Hepatocyte (in vitro differentiated cells): ENCODE data around the gene APRT. TPM values are rescaled to one million over a fixed set of nuclear protein-coding genes. Genes with fewer than 3 reads are reported as not detected.

Experiments
- DNase-seq: peaks from one replicate; pipeline ENCODE4 v3.0.0-alpha.2; 2016; ENCODE audit warnings: low spot score
- H2AFZ ChIP-seq: fragments of 200-600 bp; sonication (generic); 2 replicates; pipeline ENCODE4 v1.6.0; 2016; ENCODE audit warnings: antibody characterized with exemption, mild to moderate bottlenecking
- H3K27ac ChIP-seq: fragments of 200-600 bp; sonication (generic); 2 replicates; pipeline ENCODE4 v1.5.1; 2016; ENCODE audit warnings: mild to moderate bottlenecking
- H3K27me3 ChIP-seq: fragments of 200-600 bp; sonication (generic); 2 replicates; pipeline ENCODE4 v1.6.1; 2016
- H3K36me3 ChIP-seq: fragments of 200-600 bp; sonication (generic); replicated peaks from 2 replicates; pipeline ENCODE4 v1.5.1; 2016; ENCODE audit warnings: low read depth; ENCODE audit not compliant: insufficient read depth
- H3K4me1 ChIP-seq: fragments of 200-600 bp; sonication (generic); 2 replicates; pipeline ENCODE4 v1.5.1; 2016; ENCODE audit warnings: mild to moderate bottlenecking, moderate library complexity; ENCODE audit not compliant: insufficient read depth
- H3K4me2 ChIP-seq: fragments of 200-600 bp; sonication (generic); 2 replicates; pipeline ENCODE4 v1.6.0; 2016
- H3K4me3 ChIP-seq: fragments of 200-600 bp; sonication (generic); 2 replicates; pipeline ENCODE4 v1.5.1; 2016; ENCODE audit warnings: mild to moderate bottlenecking
- H3K79me2 ChIP-seq: fragments of 200-600 bp; sonication (generic); 2 replicates; pipeline ENCODE4 v1.6.0; 2017; ENCODE audit warnings: mild to moderate bottlenecking
- H3K9me2 ChIP-seq: fragments of 200-600 bp; sonication (generic); replicated peaks from 2 replicates; pipeline ENCODE4 v1.6.0; 2017; ENCODE audit warnings: mild to moderate bottlenecking; ENCODE audit not compliant: insufficient read depth
- H3K9me3 ChIP-seq: fragments of 200-600 bp; sonication (generic); 2 replicates; pipeline ENCODE4 v1.5.1; 2016; ENCODE audit warnings: low read depth, mild to moderate bottlenecking
- H4K20me1 ChIP-seq: fragments of 200-600 bp; sonication (generic); 2 replicates; pipeline ENCODE4 v1.6.0; 2016; ENCODE audit warnings: mild to moderate bottlenecking; ENCODE audit not compliant: insufficient read depth, poor library complexity, severe bottlenecking
- CTCF ChIP-seq: fragments of 200-600 bp; sonication (generic); IDR thresholded peaks from 2 replicates; pipeline ENCODE4 v1.5.1; 2016; ENCODE audit warnings: antibody characterized with exemption, mild to moderate bottlenecking; ENCODE audit not compliant: poor library complexity
- EZH2 ChIP-seq: fragments of 200-600 bp; sonication (generic); IDR thresholded peaks from 2 replicates; pipeline ENCODE4 v1.6.1; 2016; ENCODE audit warnings: antibody characterized with exemption, mild to moderate bottlenecking, borderline replicate concordance
- EZH2phosphoT487 ChIP-seq: fragments of 200-600 bp; sonication (generic); IDR thresholded peaks from one replicate; pipeline ENCODE4 v1.6.1; 2018; ENCODE audit warnings: antibody characterized with exemption, mild to moderate bottlenecking, low read depth, moderate library complexity; ENCODE audit not compliant: unreplicated experiment, severe bottlenecking
- WGBS: methylation state at CpG from one replicate; pipeline ENCODE4 v1.1.6; 2016; ENCODE audit warnings: low lambda C conversion rate; ENCODE audit errors: missing lambda C conversion rate; 5-methylcytosine and 5-hydroxymethylcytosine counted together
- polyA plus RNA-seq: library from polyadenylated mRNA; unstranded; fragments of >200 nt; fragmentation: Nextera tagmentation; extraction: Ambion mirVana; gene quantifications from 2 replicates; pipeline ENCODE4 v1.2.1, GENCODE V29; 2016
- total RNA-seq: library from RNA; depleted of rRNA; stranded (reverse); fragments of >200 nt; gene quantifications from 2 replicates; pipeline ENCODE4 v1.2.3, GENCODE V29; 2014

APRT gene
- total and polyA plus RNA-seq, 2 experiments from 2014 or later, result 101 to 237 TPM

GRCh38 chr16:88800277-88800592 is 11.5 kb downstream of the APRT start:
- Histone ChIP-seq H3K4me2 (no peak overlapping the region), H2AFZ (no peak overlapping the region), H3K4me3 (no peak overlapping the region), H3K9me2 (no peaks in the 10 kb centered on the region), H3K4me1 (peaks cover 11% of the 10 kb centered on the region), H3K9me3 (no peaks in the 10 kb centered on the region), H3K79me2 (peaks cover 13% of the 10 kb centered on the region), H3K27ac (no peak overlapping the region), H3K27me3 (no peaks in the 10 kb centered on the region), H4K20me1 (no peaks in the 10 kb centered on the region), H3K36me3 (no peaks in the 10 kb centered on the region)
- 95% methylated on average over 6 of the region's 6 CpGs for WGBS
- no peak for TF ChIP-seq EZH2
- TF ChIP-seq EZH2phosphoT487, result no peak
- no peak for TF ChIP-seq CTCF
- DNase-seq, result no peak

GRCh38 chr16:88799569-88800276 is 12.0 kb downstream of the APRT start:
- DNase-seq, result no peak
- Histone ChIP-seq H3K9me2 (no peaks in the 10 kb centered on the region), H3K36me3 (no peaks in the 10 kb centered on the region), H3K79me2 (peaks cover 8% of the 10 kb centered on the region), H3K4me1 (peaks cover 8% of the 10 kb centered on the region), H2AFZ (no peak overlapping the region), H3K27me3 (no peaks in the 10 kb centered on the region), H4K20me1 (no peaks in the 10 kb centered on the region), H3K9me3 (no peaks in the 10 kb centered on the region), H3K4me2 (no peak overlapping the region), H3K27ac (no peak overlapping the region), H3K4me3 (no peak overlapping the region)
- WGBS, result 87% methylated on average over 17 of the region's 17 CpGs
- TF ChIP-seq CTCF (no peak), EZH2phosphoT487 (no peak)

- H3K4me1 ChIP-seq, result peaks cover under 1% of the 10 kb centered on the region
- no peak for DNase-seq
- H3K9me2 ChIP-seq, result no peaks in the 10 kb centered on the region
- TF ChIP-seq EZH2, result no peak
- TF ChIP-seq CTCF, result no peak
- TF ChIP-seq EZH2phosphoT487, result no peak
- no peak overlapping the region for H3K4me3 ChIP-seq
- H4K20me1 ChIP-seq, result no peaks in the 10 kb centered on the region
- H3K9me3 ChIP-seq, result no peaks in the 10 kb centered on the region
- H3K27ac ChIP-seq, result no peak overlapping the region
- no peaks in the 10 kb centered on the region for H3K36me3 ChIP-seq
- H3K4me2 ChIP-seq, result no peak overlapping the region
- H3K27me3 ChIP-seq, result no peaks in the 10 kb centered on the region
- H2AFZ ChIP-seq, result no peak overlapping the region
- H3K79me2 ChIP-seq, result peaks cover 1% of the 10 kb centered on the region
Observed at GRCh38 chr16:88798772-88799455, 12.8 kb downstream of the APRT start.
